DOHH2 (cell line): ENCODE data around the gene TMEM87A.

ENCODE experiments used
- CTCF ChIP-seq: fragments of 200-600 bp; sonication (generic); IDR thresholded peaks from one replicate; pipeline ENCODE4 v1.5.1; 2014; ENCODE audit warnings: antibody characterized with exemption, mild to moderate bottlenecking, low read depth, low read length; ENCODE audit not compliant: poor library complexity, severe bottlenecking
- EZH2phosphoT487 ChIP-seq: fragments of 200-600 bp; sonication (generic); IDR thresholded peaks from 2 replicates; pipeline ENCODE4 v1.6.1; 2017; ENCODE audit warnings: borderline replicate concordance, mild to moderate bottlenecking, antibody characterized with exemption, low read length, moderate library complexity, mixed read lengths

- TF ChIP-seq CTCF (no peak), EZH2phosphoT487 (no peak)
Measured at GRCh38 chr15:42194513-42194912, 78.7 kb downstream of the TMEM87A start.
